Neutrophil (primary cell): ENCODE measurements around the gene AOPEP.

ENCODE experiments used
- H3K27ac ChIP-seq: fragments of 200-600 bp; sonication (generic); 2 replicates; pipeline ENCODE4 v1.5.1; 2016; ENCODE audit warnings: mild to moderate bottlenecking, moderate library complexity
- H3K27me3 ChIP-seq: fragments of 200-600 bp; sonication (generic); 2 replicates; pipeline ENCODE4 v1.6.0; 2016; ENCODE audit warnings: mild to moderate bottlenecking
- H3K36me3 ChIP-seq: fragments of 200-600 bp; sonication (generic); 2 replicates; pipeline ENCODE4 v1.5.1; 2017
- H3K4me1 ChIP-seq, 2 experiments: fragments of 200-600 bp in 1 of 2; sonication (generic) in 1 of 2; 1 replicate in 1 of 2; 2 replicates in 1 of 2; pipeline versions ENCODE4 v1.5.1 to v1.6.1; 2013 to 2016; ENCODE audit warnings: low read depth in 1 of 2, low read length in 1 of 2, mild to moderate bottlenecking in 1 of 2, moderate library complexity in 1 of 2; ENCODE audit not compliant: control insufficient read depth in 1 of 2, insufficient read depth in 1 of 2
- H3K4me3 ChIP-seq, 2 experiments: fragments of 200-600 bp in 1 of 2; sonication (generic) in 1 of 2; 1 replicate in 1 of 2; 2 replicates in 1 of 2; pipeline ENCODE4 v1.5.1; 2013 to 2016; ENCODE audit warnings: low read depth in 1 of 2, low read length in 1 of 2, mild to moderate bottlenecking in 1 of 2, moderate library complexity in 1 of 2
- H3K9me3 ChIP-seq: fragments of 200-600 bp; sonication (generic); 2 replicates; pipeline ENCODE4 v1.5.1; 2016
- TF ChIP-seq, protein P1 (sequence below): fragments of 200-600 bp; sonication (generic); IDR thresholded peaks from 2 replicates; pipeline ENCODE4 v1.5.1; 2016; ENCODE audit warnings: antibody characterized with exemption

The AOPEP gene

DNA sequence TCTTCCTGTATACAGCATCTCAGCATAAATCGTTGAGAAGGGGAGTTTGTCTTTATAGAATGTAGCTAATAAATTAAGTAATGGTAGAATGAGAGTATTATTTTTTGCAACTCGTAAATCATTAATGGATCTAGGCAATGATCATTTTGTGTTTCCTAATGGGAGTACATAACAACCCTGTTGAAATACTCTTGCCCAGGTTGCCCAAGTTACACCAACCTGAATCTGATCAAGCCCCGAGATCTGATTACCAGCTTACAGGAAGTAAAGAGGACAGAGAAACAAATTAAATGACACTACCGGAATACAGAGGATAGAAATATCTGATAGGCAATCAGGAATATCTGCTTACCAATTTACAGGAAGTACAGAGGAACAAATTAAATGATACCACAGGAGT lies 107.3 kb downstream of the AOPEP start:
- Histone ChIP-seq H3K27me3 (no peaks in the 10 kb centered on the region), H3K4me1 (no peaks in the 10 kb centered on the region), H3K4me3 (no peak overlapping the region), H3K9me3 (no peaks in the 10 kb centered on the region), H3K27ac (no peak overlapping the region), H3K36me3 (no peaks in the 10 kb centered on the region)
- TF ChIP-seq, protein P1, sequence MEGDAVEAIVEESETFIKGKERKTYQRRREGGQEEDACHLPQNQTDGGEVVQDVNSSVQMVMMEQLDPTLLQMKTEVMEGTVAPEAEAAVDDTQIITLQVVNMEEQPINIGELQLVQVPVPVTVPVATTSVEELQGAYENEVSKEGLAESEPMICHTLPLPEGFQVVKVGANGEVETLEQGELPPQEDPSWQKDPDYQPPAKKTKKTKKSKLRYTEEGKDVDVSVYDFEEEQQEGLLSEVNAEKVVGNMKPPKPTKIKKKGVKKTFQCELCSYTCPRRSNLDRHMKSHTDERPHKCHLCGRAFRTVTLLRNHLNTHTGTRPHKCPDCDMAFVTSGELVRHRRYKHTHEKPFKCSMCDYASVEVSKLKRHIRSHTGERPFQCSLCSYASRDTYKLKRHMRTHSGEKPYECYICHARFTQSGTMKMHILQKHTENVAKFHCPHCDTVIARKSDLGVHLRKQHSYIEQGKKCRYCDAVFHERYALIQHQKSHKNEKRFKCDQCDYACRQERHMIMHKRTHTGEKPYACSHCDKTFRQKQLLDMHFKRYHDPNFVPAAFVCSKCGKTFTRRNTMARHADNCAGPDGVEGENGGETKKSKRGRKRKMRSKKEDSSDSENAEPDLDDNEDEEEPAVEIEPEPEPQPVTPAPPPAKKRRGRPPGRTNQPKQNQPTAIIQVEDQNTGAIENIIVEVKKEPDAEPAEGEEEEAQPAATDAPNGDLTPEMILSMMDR: no peak

DNA sequence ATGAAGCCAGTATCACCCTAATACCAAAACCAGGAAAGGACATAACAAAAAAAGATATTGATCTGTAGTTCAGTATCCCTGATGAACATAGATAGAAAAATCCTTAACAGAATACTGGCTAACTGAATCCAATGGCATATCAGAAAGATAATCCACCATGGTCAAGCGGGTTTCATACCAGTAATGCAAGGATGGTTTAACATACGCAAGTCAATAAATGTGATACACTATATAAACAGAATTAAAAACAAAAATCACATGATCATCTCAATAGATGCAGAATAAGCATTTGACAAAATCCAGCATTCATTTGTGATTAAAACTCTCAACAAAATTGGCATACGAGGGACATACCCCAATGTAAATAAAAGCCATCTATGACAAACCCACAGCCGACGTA lies 110.9 kb downstream of the AOPEP start:
- no peaks in the 10 kb centered on the region for H3K27me3 ChIP-seq
- TF ChIP-seq, protein P1: no peak

DNA sequence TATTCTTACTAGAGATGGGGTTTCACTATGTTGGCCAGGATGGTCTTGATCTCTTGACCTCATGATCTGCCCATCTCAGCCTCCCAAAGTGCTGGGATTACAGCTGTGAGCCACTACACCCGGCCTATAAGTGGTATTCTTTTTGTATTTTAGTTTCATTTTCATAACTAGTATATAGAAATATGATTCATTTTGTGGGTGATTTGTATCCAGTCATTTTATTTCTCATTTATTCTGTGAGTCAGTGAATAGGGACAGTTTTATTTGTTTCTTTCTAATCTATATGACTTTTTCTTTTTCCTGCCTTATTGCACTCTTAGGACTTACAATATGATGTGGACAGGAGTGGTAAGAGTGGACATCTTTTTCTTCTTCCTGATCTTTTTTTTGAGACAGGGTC lies 112.9 kb downstream of the AOPEP start:
- Histone ChIP-seq H3K27ac (no peak overlapping the region), H3K4me3 (no peak overlapping the region), H3K36me3 (no peaks in the 10 kb centered on the region), H3K9me3 (no peaks in the 10 kb centered on the region), H3K27me3 (no peaks in the 10 kb centered on the region), H3K4me1 (no peaks in the 10 kb centered on the region)
- TF ChIP-seq, protein P1: no peak

More for the DNA sequence above, 110.9 kb downstream of the AOPEP start:
- Histone ChIP-seq H3K36me3 (no peaks in the 10 kb centered on the region), H3K9me3 (no peaks in the 10 kb centered on the region), H3K27ac (no peak overlapping the region), H3K4me3 (no peak overlapping the region), H3K4me1 (no peaks in the 10 kb centered on the region)

DNA sequence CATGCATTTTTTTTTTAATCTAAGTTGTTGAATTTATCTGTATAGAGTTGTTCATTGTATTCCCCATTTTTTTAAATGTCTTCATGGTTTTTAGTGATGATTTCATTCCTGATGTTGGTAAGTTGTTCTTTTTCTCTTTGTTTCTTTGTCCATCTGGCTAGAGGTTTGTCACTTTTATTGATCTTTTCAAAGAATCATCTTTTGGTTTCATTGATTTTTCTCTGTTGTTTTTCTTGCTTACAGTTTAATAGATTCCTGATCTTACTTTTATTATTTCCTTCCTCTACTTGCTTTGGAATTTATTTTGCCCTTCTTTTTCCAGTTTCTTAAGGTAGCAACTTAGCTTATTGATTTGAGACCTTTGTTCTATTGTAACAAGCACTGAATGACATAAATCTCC lies 114.2 kb downstream of the AOPEP start:
- Histone ChIP-seq H3K9me3 (no peaks in the 10 kb centered on the region), H3K36me3 (no peaks in the 10 kb centered on the region), H3K27ac (no peak overlapping the region), H3K4me1 (no peaks in the 10 kb centered on the region), H3K4me3 (no peak overlapping the region), H3K27me3 (no peaks in the 10 kb centered on the region)
- TF ChIP-seq, protein P1: no peak

DNA sequence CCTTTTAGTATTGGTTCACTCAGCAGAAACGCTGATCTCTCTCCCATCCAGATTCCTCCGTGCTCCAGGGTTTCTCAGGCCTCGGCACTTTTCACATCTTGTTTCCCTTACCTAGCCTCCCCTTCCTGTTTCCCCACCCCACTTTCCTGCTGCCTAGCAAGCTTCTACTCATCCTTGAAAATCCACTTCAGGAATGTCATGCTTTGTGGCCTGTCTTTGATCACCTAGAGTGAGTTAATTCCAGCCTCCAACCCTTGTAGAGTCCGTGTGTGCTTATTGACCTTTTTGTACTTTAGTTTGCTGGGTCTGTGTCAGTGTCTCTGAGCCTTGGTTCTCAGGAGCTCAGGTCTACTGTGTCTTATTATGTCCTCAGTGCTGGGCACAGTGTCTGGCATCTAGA lies 116.6 kb downstream of the AOPEP start:
- H3K4me1 ChIP-seq: no peaks in the 10 kb centered on the region
- H3K27me3 ChIP-seq: no peaks in the 10 kb centered on the region
- H3K36me3 ChIP-seq: no peaks in the 10 kb centered on the region
- no peak overlapping the region for H3K27ac ChIP-seq
- TF ChIP-seq, protein P1: no peak
- H3K4me3 ChIP-seq: no peak overlapping the region
- no peaks in the 10 kb centered on the region for H3K9me3 ChIP-seq

DNA sequence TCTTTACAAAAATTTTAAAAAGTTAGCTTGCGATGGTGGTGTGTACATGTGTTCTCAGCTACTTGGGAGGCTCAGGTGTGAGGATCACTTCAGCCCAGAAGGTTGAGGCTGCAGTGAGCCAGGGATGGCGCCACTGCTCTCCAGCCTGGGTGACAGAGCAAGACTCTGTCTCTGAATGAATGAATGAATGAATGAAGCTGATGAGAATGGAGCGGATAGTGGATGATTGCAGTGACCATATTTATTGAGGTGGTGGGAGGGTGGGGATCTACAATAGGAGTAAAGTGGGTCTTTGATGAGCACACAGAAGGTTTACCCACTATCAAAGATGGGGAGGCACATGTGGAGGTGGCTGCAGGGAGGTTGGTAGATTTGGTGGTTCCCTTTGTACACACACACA lies 120.2 kb downstream of the AOPEP start:
- Histone ChIP-seq H3K27ac (no peak overlapping the region), H3K27me3 (no peaks in the 10 kb centered on the region), H3K4me3 (no peak overlapping the region), H3K4me1 (no peaks in the 10 kb centered on the region), H3K9me3 (no peaks in the 10 kb centered on the region), H3K36me3 (no peaks in the 10 kb centered on the region)
- TF ChIP-seq, protein P1: no peak
